ENCODE measurements around the gene ITPR1. TPM values are rescaled to one million over a fixed set of nuclear protein-coding genes. Genes with fewer than 3 reads are reported as not detected.
"Not testable (repeated sequence)": the region's sequence is repeated elsewhere in the genome, so short reads cannot be mapped to it uniquely, and the experiment has no call there.

ITPR1 gene
- total RNA-seq (10 to 100 TPM; 82.6 to 85.8 TPM), polyA plus RNA-seq (14.9 TPM)

DNA sequence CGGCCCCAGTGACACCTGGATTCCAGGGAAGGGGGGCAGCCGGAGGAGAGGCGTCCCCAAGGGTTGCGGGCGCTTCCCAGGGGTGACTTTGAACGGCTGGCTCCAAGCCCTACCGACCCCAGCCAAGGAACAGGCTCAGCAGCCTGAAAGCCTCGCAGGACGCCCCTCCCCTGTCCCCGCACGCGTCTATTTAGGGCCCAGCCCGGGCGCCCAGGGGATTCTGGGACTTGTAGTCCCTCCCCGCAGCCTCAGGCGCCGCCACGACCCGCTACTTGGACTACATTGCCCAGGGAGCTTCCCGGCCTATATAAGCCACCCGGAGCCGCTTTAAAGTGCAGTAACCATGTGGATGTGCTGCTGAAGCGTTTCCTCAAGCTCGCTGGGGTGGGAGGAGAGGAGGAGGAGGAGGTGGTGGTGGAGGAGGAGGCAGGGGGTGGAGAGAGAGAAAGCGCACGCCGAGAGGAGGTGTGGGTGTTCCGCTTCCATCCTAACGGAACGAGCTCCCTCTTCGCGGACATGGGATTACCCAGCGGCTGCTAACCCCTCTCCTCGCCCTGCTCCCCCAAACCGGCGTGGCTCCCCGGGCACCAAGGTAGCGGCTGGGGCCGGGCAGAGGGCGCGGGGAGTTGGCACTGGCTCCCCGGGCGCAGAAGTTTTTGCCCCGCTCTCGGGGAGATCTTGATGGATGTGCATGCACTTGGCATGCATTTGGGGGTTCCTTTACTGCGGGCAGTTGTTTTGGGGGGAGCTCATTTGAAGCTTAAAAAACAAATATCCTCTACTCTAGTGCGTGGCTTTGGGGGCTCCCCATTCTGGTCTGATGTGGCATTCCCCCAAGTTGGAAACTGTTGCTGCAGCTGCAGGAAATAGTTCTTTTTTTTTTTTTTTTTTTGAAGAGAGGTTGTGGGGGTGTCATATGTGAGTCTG is at the start of gene ITPR1:
Gene ITPR1, plus strand, starts transcription at position 335 of the 927 bp plus-strand sequence. CDS start 23,144 bp downstream, outside the sequence.
- ChIA-PET POLR2A (interaction anchor here (0.6 to 2.7 kb wide), 18 partner anchors 10 to 695 kb away, joined by 3 to 39 read pairs (median 5); partner anchors contain the start of gene SUMF1), CTCF (interaction anchor here (0.7 to 3.7 kb wide), 14 partner anchors 9 to 142 kb away, joined by 3 to 21 read pairs (median 4); partner anchors contain the start of gene SUMF1)
- peak within 1 kb of the TSS; percentile 90 to 98 (median 94) for H3K4me3 Mint-ChIP-seq
- Histone ChIP-seq H3K9me3 (ENCODE audit: low read length) (no peaks in the 10 kb centered on the region), H3K36me3 (ENCODE audit: insufficient read depth, low read length) (no peaks in the 10 kb centered on the region), H3K27me3 (ENCODE audit: insufficient read depth, low read length, poor library complexity, severe bottlenecking) (no peaks in the 10 kb centered on the region), H3K4me1 (ENCODE audit: insufficient read depth, low read length) (peaks cover 26% of the 10 kb centered on the region), H3K27ac (ENCODE audit: low read depth, low read length) (peak within 1 kb of the TSS; percentile 79), H3K4me3 (ENCODE audit: low read length) (peak within 1 kb of the TSS; percentile 82)
- H3K9me3 Mint-ChIP-seq, result no peaks in the 10 kb centered on the region
- no peaks in the 10 kb centered on the region for H3K27me3 Mint-ChIP-seq
- peak within 1 kb of the TSS; percentile 71 to 99 (median 92) for H3K27ac Mint-ChIP-seq
- H3K36me3 Mint-ChIP-seq, result peaks cover 5 to 31% (median 5%) of the 10 kb centered on the region in 3 donors
- peaks cover 40 to 60% (median 58%) of the 10 kb centered on the region in 3 donors for H3K4me1 Mint-ChIP-seq
- DNase-seq, result peak; percentile 95 to 100 (median 97)

DNA sequence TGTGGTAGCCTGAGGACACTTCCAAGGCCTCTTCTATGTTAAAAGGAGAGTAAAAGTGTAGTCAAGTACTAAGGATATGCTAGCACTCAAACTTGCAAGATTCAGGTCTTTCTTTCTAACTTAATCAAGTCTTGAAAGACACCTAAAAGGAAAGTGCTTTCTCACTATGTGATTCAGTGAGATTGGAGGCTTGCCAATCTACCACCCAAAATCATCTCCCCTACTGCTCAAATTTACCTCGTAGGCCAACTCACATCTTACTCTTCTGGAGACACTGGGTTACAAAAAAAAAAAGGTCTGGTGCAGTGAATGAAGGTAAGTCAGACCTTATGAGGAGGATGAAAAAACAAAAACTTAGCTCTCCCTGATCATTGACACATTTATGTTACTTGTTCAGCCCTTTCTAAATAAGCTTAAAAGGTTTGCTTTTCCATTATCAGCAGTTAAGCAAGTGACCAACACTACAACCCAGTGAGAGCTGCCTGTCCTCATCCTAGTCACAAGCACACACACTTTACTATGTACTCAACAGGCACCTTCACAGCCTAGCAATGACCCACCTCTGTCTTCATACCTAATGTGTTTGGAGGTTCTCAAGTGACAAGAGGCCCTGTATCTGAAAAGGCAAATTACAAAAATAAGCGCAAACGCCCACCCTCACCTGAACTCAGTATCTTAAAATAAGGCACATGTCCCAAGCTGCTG is 45.7 kb upstream of the ITPR1 start:
- no peak overlapping the region for H3K4me3 ChIP-seq (ENCODE audit: low read length)
- H3K27ac Mint-ChIP-seq, result peak overlapping the region in 2 of 8 donors; percentile 26 to 76
- H3K36me3 ChIP-seq (ENCODE audit: insufficient read depth, low read length), result peaks cover 5% of the 10 kb centered on the region
- H3K9me3 ChIP-seq (ENCODE audit: low read length), result no peaks in the 10 kb centered on the region
- H3K4me1 ChIP-seq (ENCODE audit: insufficient read depth, low read length), result no peaks in the 10 kb centered on the region
- H3K27me3 Mint-ChIP-seq, result no peaks in the 10 kb centered on the region
- no peaks in the 10 kb centered on the region for H3K9me3 Mint-ChIP-seq
- POLR2A ChIA-PET, result no interaction called here
- H3K4me1 Mint-ChIP-seq, result peaks cover 0 to 2% (median 0%) of the 10 kb centered on the region in 3 donors
- peaks cover 0 to 85% (median 29%) of the 10 kb centered on the region in 3 donors for H3K36me3 Mint-ChIP-seq
- H3K27ac ChIP-seq (ENCODE audit: low read depth, low read length), result no peak overlapping the region
- H3K4me3 Mint-ChIP-seq, result no peak overlapping the region
- CTCF ChIA-PET, result no interaction called here
- no peaks in the 10 kb centered on the region for H3K27me3 ChIP-seq (ENCODE audit: insufficient read depth, low read length, poor library complexity, severe bottlenecking)
- no peak for DNase-seq

DNA sequence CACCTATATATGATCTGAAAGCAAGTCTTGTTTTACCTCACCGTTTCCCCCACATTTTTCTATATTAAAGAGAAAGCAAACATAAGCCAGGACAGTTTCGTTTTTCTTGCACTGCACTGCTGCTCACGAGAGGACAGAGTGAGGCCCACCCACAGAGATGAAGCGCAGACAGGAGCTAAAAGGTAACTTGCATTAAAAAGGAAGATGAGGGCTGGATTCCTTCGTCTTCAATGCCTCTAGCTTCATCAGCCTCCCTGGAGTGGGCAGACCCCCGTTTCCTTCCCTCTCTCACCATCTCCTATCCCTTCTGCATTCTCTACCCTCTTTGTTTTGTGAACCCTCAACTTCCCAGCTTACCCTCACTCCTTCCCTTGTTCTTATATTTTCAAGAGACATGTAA is 45.0 kb upstream of the ITPR1 start:
- Histone ChIP-seq H3K4me3 (ENCODE audit: low read length) (no peak overlapping the region), H3K27me3 (ENCODE audit: insufficient read depth, low read length, poor library complexity, severe bottlenecking) (no peaks in the 10 kb centered on the region), H3K27ac (ENCODE audit: low read depth, low read length) (no peak overlapping the region), H3K4me1 (ENCODE audit: insufficient read depth, low read length) (no peaks in the 10 kb centered on the region), H3K9me3 (ENCODE audit: low read length) (no peaks in the 10 kb centered on the region), H3K36me3 (ENCODE audit: insufficient read depth, low read length) (peaks cover 5% of the 10 kb centered on the region)
- no peak for DNase-seq
- Mint-ChIP-seq H3K9me3 (no peaks in the 10 kb centered on the region), H3K27me3 (no peaks in the 10 kb centered on the region), H3K36me3 (peaks cover 0 to 86% (median 33%) of the 10 kb centered on the region in 3 donors), H3K27ac (peak overlapping the region in 1 of 8 donors; percentile 86), H3K4me1 (peaks cover 3 to 5% (median 3%) of the 10 kb centered on the region in 3 donors), H3K4me3 (no peak overlapping the region)
- ChIA-PET CTCF (no interaction called here), POLR2A (no interaction called here)

DNA sequence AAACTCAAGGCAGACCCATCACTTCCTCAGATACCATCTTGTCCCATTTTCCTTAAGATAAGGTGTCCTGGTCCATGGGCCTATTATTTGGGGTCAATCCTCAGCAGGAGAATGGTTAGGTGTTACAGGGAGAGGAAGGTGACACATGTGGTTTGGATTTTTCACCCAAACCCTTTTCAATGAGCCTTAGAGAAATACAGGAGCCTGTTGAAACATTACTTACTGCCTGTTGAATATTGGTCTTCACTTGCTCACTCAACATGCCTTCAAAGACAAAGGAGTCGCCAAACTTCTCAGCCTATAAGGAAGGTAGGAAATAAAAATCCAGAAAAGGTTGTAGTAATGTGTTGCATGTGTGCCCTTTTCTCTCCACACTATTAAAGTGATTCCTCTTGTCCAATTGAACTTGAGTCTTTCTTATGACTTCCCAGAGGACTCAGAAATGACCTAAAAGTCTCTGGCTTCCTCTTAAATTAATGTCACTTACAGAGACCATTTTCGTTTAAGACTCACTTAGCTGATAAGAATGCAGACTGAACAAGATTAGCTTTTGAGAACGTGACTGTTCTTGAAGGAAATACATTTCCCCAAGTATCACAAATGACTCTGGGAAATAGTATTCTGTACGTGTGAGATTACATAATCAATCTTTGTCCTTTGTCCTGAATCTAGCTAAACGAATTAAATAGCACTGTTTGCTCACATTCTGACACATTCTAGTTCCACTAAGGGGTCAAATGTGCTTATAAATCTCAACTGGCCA is 43.9 kb upstream of the ITPR1 start:
- peaks cover 5% of the 10 kb centered on the region for H3K36me3 ChIP-seq (ENCODE audit: insufficient read depth, low read length)
- Mint-ChIP-seq H3K9me3 (no peaks in the 10 kb centered on the region), H3K4me1 (peaks cover 3 to 5% (median 3%) of the 10 kb centered on the region in 3 donors), H3K36me3 (peaks cover 0 to 76% (median 31%) of the 10 kb centered on the region in 3 donors), H3K27ac (no peak overlapping the region), H3K4me3 (no peak overlapping the region), H3K27me3 (no peaks in the 10 kb centered on the region)
- POLR2A ChIA-PET, result no interaction called here
- CTCF ChIA-PET, result no interaction called here
- H3K9me3 ChIP-seq (ENCODE audit: low read length), result no peaks in the 10 kb centered on the region
- no peak overlapping the region for H3K27ac ChIP-seq (ENCODE audit: low read depth, low read length)
- no peak overlapping the region for H3K4me3 ChIP-seq (ENCODE audit: low read length)
- H3K27me3 ChIP-seq (ENCODE audit: insufficient read depth, low read length, poor library complexity, severe bottlenecking), result no peaks in the 10 kb centered on the region
- H3K4me1 ChIP-seq (ENCODE audit: insufficient read depth, low read length), result no peaks in the 10 kb centered on the region
- DNase-seq, result no peak

DNA sequence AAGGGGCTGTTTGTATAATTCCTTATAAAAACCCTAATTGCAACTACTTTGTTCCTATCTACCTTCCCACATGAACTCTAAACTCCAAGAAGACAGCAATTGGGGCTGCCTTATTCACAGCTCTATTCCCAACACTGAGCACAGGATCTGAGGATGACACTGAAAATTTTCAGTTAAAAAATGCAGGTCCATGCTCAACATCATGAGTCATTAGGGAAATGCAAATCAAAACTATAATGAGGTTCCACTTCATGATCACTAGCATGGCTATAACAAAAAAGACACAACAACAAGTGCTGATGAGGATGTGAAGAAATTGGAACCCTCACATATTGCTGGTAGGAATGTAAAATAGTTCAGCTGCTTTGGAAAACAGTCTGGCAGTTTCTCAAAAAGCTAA is 39.0 kb upstream of the ITPR1 start:
- Histone ChIP-seq H3K27me3 (ENCODE audit: insufficient read depth, low read length, poor library complexity, severe bottlenecking) (no peaks in the 10 kb centered on the region), H3K36me3 (ENCODE audit: insufficient read depth, low read length) (no peaks in the 10 kb centered on the region), H3K9me3 (ENCODE audit: low read length) (no peaks in the 10 kb centered on the region), H3K27ac (ENCODE audit: low read depth, low read length) (no peak overlapping the region), H3K4me1 (ENCODE audit: insufficient read depth, low read length) (no peaks in the 10 kb centered on the region), H3K4me3 (ENCODE audit: low read length) (no peak overlapping the region)
- DNase-seq, result no peak
- Mint-ChIP-seq H3K9me3 (no peaks in the 10 kb centered on the region), H3K4me1 (peaks cover 3 to 7% (median 5%) of the 10 kb centered on the region in 3 donors), H3K27ac (no peak overlapping the region), H3K4me3 (no peak overlapping the region), H3K36me3 (peaks cover 0 to 34% (median 12%) of the 10 kb centered on the region in 3 donors), H3K27me3 (no peaks in the 10 kb centered on the region)
- ChIA-PET POLR2A (no interaction called here), CTCF (no interaction called here)

DNA sequence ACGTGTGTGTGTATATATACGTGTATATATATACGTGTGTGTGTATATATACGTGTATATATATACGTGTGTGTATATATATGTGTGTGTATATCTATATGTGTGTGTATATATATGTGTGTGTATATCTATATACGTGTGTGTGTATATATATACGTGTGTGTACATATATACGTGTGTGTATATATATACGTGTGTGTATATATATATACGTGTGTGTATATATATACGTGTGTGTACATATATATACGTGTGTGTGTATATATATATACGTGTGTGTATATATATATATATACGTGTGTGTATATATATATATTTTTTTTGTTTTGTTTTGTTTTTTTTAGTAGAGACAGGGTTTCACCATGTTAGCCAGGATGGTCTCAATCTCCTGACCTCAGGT is 36.4 kb upstream of the ITPR1 start:
- H3K9me3 ChIP-seq (ENCODE audit: low read length); H3K36me3 ChIP-seq (ENCODE audit: insufficient read depth, low read length); H3K4me1 ChIP-seq (ENCODE audit: insufficient read depth, low read length); H3K27me3 ChIP-seq (ENCODE audit: insufficient read depth, low read length, poor library complexity, severe bottlenecking); H3K4me3 ChIP-seq (ENCODE audit: low read length); H3K9me3 Mint-ChIP-seq; H3K4me3 Mint-ChIP-seq; DNase-seq; POLR2A ChIA-PET; H3K27me3 Mint-ChIP-seq; H3K27ac ChIP-seq (ENCODE audit: low read depth, low read length); CTCF ChIA-PET; H3K27ac Mint-ChIP-seq: not testable (repeated sequence)
- H3K4me1 Mint-ChIP-seq, result peaks cover 6 to 11% (median 10%) of the 10 kb centered on the region in 3 donors
- peaks cover 0 to 11% (median 7%) of the 10 kb centered on the region in 3 donors for H3K36me3 Mint-ChIP-seq

DNA sequence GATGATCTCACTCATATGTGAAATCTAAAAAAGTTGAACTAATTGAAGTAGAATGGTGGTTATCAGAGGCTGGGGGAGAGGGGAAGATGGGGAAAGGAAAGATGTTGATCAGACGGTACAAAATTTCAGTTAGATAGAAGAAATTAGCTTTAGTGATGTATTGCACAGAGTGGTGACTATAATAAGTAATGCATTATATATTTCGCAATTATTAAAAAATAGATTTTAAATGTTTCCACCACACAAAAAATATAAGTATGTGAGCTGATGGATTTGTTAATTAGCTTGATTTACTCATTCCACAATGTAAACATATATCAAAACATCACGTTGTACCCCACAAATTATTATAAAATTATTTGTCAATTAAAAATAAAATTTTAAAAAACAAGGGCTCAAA is 34.2 kb upstream of the ITPR1 start:
- Histone ChIP-seq H3K4me1 (ENCODE audit: insufficient read depth, low read length) (no peaks in the 10 kb centered on the region), H3K9me3 (ENCODE audit: low read length) (no peaks in the 10 kb centered on the region), H3K4me3 (ENCODE audit: low read length) (no peak overlapping the region), H3K36me3 (ENCODE audit: insufficient read depth, low read length) (no peaks in the 10 kb centered on the region), H3K27ac (ENCODE audit: low read depth, low read length) (no peak overlapping the region), H3K27me3 (ENCODE audit: insufficient read depth, low read length, poor library complexity, severe bottlenecking) (no peaks in the 10 kb centered on the region)
- ChIA-PET CTCF (interaction anchor here (0.6 to 1.5 kb wide), 2 partner anchors 63 to 175 kb away, joined by 3 read pairs; no protein-coding TSS in a partner anchor), POLR2A (no interaction called here)
- Mint-ChIP-seq H3K27me3 (no peaks in the 10 kb centered on the region), H3K9me3 (no peaks in the 10 kb centered on the region), H3K4me3 (no peak overlapping the region), H3K4me1 (peaks cover 2 to 9% (median 8%) of the 10 kb centered on the region in 3 donors), H3K36me3 (peaks cover 0 to 3% (median 2%) of the 10 kb centered on the region in 3 donors), H3K27ac (no peak overlapping the region)
- DNase-seq, result no peak

Measured in CD8-positive, alpha-beta memory T cell (primary cell).